Fibroblast of peridontal ligament (primary cell): ENCODE data around the gene FGF4.

Experiments
- DNase-seq: peaks from one replicate; pipeline ENCODE4 v3.0.0-alpha.2; 2010; ENCODE audit errors: extremely low read depth

Gene FGF4, protein sequence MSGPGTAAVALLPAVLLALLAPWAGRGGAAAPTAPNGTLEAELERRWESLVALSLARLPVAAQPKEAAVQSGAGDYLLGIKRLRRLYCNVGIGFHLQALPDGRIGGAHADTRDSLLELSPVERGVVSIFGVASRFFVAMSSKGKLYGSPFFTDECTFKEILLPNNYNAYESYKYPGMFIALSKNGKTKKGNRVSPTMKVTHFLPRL

GRCh38 chr11:69775163-69775755 is at the start of gene FGF4:
Gene FGF4 (minus strand): TSS chr11:69775341. CDS start chr11:69775084, 257 bp downstream.
- no peak for DNase-seq

DNA sequence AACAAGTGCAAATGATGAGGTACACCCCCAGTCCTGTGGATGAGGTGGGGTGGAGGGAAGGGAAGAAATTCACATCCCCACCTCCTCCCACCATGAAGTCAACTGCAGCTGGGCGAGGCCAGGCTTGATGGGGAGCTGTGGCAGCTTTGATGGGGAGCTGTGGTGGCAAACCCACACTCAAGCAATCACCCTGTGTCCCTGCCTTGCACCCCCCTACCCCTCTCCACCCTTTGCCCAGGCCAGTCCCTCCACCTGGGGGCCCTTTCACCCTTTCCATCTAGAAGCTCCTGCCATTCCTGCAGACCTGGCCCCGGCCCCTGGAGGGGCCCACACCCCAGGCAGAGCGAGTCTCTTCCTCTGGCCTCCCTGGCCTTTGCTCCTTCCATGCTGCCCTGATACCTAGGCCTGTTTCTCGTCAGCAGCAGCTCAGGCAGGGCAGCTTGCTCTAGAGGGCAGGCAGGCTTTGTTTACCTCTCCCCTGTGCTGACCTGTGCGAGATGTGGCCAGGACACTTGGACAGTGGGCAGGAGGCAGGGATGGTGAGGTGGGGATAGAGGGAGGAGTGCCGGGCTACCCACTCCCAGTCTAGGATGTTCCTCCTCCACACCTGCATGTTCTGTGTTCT is 48.6 kb upstream of the FGF4 start:
- DNase-seq: no peak

DNA sequence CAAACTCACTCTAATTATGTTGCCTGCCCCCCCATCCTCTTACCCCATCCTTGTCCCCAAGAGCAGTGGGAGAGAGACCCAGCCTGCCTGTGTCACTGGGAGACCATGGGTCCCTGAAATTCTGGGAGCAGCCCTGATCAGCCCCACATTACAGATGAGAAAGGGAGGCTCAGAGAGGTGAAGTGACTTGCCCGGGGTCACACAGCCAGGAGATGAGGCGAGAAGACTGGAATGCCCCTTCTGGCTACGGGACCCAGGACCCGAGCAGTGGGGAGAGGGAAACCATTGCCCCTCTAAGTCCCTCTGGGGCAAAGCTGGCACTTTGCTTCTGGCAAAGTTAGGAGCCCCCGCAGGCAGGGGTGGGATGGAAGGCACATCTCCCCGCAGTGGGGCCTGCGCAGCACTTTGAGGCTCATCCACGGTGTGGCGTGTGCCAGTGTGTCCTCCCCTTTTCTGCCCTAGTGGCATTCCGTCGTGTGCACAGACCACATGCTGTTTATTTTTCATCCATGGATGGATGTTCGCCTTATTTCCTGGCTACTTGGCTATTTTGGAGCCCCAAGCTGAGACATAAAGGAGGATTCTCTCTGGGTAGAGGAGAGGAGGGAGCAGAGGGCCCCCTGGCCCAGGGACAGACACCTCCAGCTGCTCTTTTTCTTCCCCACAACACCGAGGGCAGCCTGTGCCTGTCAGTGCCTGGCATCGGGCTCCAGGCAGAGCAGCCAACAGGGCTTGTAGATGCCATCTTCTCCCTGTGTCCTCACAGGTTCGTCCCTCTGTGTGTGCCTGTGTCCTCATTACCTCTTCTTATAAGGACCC is 47.7 kb upstream of the FGF4 start:
- no peak for DNase-seq

DNA sequence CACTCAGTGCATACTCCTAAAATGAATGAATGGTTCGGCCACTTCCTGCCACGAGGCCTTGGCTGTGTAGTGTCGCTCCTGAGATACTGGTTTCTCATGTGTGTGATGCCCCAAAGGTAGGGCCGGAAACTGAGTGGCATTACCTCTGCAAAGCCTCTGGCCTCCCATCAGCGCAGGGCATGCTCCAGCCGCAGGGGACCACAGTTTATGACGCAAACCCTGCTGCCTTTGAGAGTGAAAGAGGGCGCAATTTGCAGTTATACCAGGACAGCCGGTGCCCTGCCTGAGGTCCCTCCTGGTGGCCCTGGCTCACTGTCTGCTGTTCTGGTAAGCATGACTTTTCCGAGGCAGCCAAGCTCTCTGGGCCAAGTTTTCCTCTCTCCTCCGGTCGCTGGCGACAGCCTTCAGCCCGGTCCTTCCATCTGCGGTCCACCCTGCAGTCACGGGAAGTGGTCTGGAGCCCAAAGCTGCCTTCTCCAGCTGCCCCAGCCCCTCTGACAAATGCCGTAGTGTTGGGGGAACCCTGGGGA is 46.4 kb upstream of the FGF4 start:
- DNase-seq: no peak

GRCh38 chr11:69820441-69820840 is 45.3 kb upstream of the FGF4 start:
- no peak for DNase-seq

DNA sequence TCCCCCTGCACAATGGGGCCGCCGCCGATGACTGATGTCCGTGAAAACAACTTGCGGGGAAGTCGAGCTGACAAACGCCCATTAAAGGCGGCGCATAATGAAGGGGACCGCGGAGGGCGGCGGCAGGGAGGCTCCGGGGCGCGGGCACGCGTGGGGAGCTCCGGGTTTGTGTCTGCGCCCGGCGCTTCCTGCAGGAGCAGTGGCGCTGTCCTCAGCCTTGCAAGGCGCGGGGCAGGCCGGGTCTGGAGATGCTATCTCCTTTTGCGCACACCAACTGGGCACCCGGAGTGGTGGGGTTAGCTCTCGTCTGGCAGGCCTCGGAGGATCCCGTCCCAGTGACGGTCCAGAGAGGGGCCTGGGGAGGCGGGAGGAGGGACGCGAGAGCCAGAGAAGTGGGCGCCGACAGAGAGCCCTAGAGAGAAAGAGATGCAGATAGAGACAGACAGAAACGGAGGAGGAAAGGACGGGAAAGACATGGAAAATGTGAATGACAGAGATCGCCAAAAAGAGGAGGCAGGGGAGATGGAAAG is 44.5 kb upstream of the FGF4 start:
- DNase-seq: no peak

DNA sequence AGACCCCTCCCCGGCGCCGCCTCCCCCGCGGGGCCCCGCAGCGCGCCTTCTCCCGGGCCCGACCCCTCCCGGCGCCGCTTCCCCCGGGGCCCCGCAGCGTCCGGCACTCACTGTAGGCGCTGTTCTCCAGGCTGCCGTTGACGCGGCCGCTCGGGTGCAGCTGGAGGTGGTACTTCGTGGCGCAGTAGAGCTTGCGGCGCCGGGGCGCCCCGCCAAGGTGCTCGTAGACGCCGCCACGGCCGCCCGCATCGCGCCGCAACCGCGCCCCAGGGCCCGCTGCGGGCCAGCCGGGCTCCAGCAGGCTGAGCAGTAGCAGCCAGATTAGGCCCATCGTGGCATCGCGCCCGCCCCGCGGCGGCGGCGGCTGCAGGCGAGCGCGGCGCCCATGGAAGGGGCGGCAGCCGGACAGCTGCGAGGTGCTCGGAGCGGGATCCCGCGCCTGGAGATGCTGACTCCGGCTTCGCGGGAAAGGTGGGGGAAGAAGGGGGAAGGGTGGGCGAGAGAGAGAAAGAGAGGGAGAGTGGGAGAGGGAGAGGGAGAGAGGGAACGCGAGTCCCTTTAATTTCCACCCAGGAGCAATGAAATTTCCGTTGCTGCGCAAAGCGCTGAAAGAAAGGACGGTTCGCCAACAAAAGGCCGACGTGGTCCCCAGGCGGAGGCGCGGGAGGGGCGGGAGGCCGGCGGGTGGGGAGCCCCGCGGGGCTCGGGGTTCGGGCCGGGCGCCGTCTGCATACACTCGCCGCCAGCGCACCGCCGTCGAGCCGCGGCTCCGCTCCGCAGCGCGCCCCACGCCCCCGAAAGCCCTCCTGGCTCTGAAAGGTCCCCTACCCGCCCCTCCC is 43.7 kb upstream of the FGF4 start, which contains the start of gene FGF3:
Gene FGF3 (minus strand): TSS at position 814 of the 839 bp plus-strand sequence. CDS start 483 bp downstream, at position 331.
- no peak for DNase-seq

- DNase-seq: no peak
These were observed 43.1 kb upstream of the FGF4 start for GRCh38 chr11:69818231-69818602.

DNA sequence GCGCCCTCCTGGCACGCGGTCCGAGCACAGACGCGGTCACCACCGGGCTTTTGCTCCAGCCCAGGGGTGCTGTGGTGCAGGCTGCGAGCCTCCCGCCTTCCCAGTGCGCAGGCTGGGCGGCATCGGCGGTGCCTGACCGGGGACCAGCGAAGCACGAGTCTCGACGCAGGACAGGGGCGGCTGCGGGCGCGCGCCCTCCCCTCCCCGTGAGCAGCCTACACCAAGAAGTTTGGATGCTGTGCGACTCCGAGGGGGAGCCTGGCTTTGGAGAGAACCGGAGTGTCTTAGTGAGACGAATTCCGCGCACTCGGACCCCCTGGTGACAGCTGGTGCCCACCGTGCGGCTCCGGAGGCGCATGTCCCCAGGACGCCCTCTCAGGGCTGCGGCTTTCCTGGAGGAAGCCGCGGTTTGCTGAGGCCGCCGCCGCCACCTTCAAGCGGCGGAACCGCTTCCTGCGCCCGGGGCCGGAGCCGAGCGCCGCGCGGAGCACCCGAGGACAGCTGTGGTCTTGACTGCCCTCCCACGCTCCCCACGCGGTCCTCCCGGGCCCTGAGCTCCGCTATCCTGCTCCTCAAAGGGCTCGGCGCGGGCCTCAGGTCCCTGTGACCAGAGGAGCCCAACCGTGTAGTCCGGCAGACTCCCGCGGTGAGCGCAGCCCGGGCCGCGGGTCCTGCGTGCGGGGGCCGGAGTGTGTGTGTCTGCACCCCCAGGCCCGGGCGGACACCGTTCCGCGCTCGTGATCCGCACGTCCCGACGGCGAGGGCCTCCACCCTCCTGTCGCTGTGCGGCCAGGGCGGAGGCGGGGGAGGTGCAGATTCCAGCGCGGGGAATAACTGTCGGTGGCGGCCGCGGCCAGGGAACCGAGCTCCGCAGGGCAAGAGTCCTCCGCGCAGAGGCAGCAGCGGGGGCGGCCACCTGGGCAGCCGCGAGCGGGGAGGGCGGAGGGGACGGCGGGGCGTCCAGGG is 42.4 kb upstream of the FGF4 start:
- DNase-seq: no peak

GRCh38 chr11:69816671-69817070 is 41.5 kb upstream of the FGF4 start:
- DNase-seq: no peak

- DNase-seq: no peak
These were observed 40.8 kb upstream of the FGF4 start for GRCh38 chr11:69815973-69816372.

GRCh38 chr11:69814902-69815301 is 39.8 kb upstream of the FGF4 start:
- no peak for DNase-seq

GRCh38 chr11:69814411-69814810 is 39.3 kb upstream of the FGF4 start:
- DNase-seq: no peak

- DNase-seq: no peak
These were observed 38.7 kb upstream of the FGF4 start for GRCh38 chr11:69813839-69814238.

DNA sequence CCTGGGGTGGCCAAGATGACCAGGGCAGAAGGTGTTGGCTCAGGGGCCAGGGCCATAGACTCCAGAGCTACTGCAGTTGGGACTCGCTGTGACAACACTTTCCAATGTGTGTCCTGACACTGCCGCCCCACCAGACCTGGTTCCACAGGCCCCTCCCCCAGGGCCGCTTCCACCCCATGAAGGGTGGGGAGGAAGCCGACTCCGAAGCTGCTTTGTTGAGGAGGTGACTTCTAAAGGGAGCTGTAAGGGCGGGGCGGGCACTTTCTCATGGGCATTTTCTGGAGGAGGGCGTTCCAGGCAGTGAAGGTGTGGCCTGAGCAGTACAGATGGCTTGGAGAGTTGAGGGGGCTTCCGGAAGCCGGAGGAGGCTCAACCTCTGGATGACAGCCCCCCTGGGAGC is 37.8 kb upstream of the FGF4 start:
- no peak for DNase-seq

DNA sequence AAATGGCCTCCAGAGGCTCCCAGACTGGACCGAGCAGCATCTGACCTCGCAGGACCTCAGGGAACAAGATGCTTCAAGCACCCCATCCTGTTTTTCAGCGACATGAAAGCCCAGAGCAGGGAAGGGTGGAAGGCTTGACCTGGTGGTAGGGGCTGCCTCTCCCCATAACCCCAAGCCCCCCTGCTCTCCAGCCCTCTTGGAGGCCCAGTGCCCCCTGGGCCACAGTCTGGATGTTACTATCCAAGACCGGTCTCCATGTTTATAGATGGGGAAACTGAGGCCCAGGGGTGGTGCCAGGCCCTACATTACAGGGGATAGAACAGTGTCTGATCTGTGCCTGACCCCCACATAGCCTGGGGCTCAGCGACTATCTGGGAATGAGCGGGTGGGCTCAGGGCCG is 37.1 kb upstream of the FGF4 start:
- DNase-seq: no peak

- no peak for DNase-seq
These were observed 36.3 kb upstream of the FGF4 start for GRCh38 chr11:69811431-69811830.

DNA sequence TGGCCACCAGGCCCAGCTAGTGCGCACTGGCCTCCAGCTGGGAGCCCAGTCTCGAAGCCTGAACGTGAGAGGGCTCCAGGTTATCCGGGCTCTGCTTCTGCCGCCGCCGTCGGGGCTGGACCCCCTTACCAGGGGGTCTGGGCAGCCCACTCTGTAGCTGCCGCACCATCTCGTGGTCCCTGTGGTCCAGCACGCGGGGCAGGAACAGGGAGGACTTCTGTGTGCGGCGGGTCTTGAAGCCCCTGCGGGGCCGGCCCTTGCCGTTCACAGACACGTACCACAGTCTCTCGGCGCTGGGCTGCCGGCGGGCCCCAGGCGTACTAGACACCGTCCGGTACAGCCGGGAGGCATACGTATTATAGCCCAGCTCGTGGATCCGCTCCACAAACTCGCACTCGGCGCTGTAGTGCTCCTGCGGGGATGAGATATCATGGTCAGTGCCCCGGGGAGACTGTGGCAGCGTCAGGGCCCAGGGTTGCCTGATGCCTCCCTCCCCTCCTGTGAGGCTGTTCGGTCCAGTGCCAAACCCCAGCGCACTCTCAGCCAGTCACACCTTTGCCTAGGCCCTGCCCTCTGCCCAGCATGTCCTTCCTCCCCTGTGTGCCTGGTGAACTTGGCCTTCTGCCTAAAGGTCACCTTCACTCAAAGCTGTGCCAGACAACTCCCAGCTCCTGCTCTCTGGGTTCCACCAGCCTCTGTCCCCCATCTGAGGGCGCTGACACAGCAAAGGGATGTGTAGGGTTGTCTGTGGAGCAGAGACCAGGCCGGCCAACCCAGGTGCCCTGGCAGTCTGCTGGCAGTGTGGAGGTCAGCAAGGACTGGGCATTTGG is 35.4 kb upstream of the FGF4 start:
- DNase-seq: no peak

- no peak for DNase-seq
These were observed 33.5 kb upstream of the FGF4 start for GRCh38 chr11:69808667-69809086.
